A673 (cell line): ENCODE data around the gene KDM5A. TPM values are rescaled to one million over a fixed set of nuclear protein-coding genes. Genes with fewer than 3 reads are reported as not detected.
A peak's percentile ranks its signal among the peaks of the same experiment; 100 is the strongest.
"Not testable (repeated sequence)": the region's sequence is repeated elsewhere in the genome, so short reads cannot be mapped to it uniquely, and the experiment has no call there.

Experiments used
- Bru-seq: library from RNA; stranded (reverse); fragments of 400-500 nt; gene quantifications from one replicate; lab custom pipeline; 2021; lab: Mats Ljungman, UMichigan
- BruChase-seq, 2 experiments: library from RNA; stranded (reverse); fragments of 400-500 nt; gene quantifications; one replicate each; lab custom pipeline; 2021; lab: Mats Ljungman, UMichigan
- BruUV-seq: library from RNA; stranded (reverse); fragments of 400-500 nt; replicated peaks from 2 replicates; lab custom pipeline; 2021; lab: Mats Ljungman, UMichigan
- CTCF ChIA-PET: fragments of 300-600 bp; sonication (Branson Sonifier 250); formaldehyde crosslinking; loops from one replicate; lab custom pipeline; 2022; ENCODE audit warnings: antibody characterized with exemption; lab: Charles Lee
- POLR2A ChIA-PET: fragments of 300-600 bp; sonication (Branson Sonifier 250); formaldehyde crosslinking; loops from one replicate; lab custom pipeline; 2022; ENCODE audit warnings: antibody characterized with exemption; ENCODE audit not compliant: low non-redundant PET; lab: Charles Lee
- DNase-seq: peaks from one replicate; pipeline ENCODE4 v3.0.0-alpha.2; 2015; ENCODE audit warnings: low spot score
- H3K27ac ChIP-seq: fragments of 200-600 bp; sonication (generic); 2 replicates; pipeline ENCODE4 v1.5.1; 2016; ENCODE audit warnings: mixed run types, low read depth, mild to moderate bottlenecking, mixed read lengths, antibody characterized with exemption, low read length; ENCODE audit not compliant: poor library complexity, severe bottlenecking
- H3K27me3 ChIP-seq: fragments of 200-600 bp; sonication (generic); replicated peaks from 2 replicates; pipeline ENCODE4 v1.6.1; 2017; ENCODE audit warnings: mixed run types, low read depth, mild to moderate bottlenecking, mixed read lengths, antibody characterized with exemption, low read length; ENCODE audit not compliant: insufficient read depth, poor library complexity
- H3K36me3 ChIP-seq: fragments of 200-600 bp; sonication (generic); 2 replicates; pipeline ENCODE4 v1.6.1; 2016; ENCODE audit warnings: mixed run types, mild to moderate bottlenecking, mixed read lengths, antibody characterized with exemption, low read length; ENCODE audit not compliant: insufficient read depth, poor library complexity, severe bottlenecking
- H3K4me1 ChIP-seq: fragments of 200-600 bp; sonication (generic); 2 replicates; pipeline ENCODE4 v1.6.1; 2017; ENCODE audit warnings: mixed run types, mild to moderate bottlenecking, mixed read lengths, antibody characterized with exemption, low read length; ENCODE audit not compliant: insufficient read depth, poor library complexity, severe bottlenecking
- H3K4me3 ChIP-seq: fragments of 200-600 bp; sonication (generic); 2 replicates; pipeline ENCODE4 v1.5.1; 2016; ENCODE audit warnings: low read depth, mixed run types, mild to moderate bottlenecking, mixed read lengths, low read length; ENCODE audit not compliant: poor library complexity, severe bottlenecking
- H3K9me3 ChIP-seq: fragments of 200-600 bp; sonication (generic); 2 replicates; pipeline ENCODE4 v1.6.1; 2016; ENCODE audit warnings: mixed run types, low read depth, mild to moderate bottlenecking, mixed read lengths, antibody characterized with exemption, low read length; ENCODE audit not compliant: poor library complexity, severe bottlenecking
- CTCF ChIP-seq: fragments of 300-800, 200-600 bp; sonication (generic); conservative IDR thresholded peaks from 2 replicates; pipeline ENCODE4 v1.5.1; 2017; ENCODE audit warnings: low read depth, mild to moderate bottlenecking, antibody characterized with exemption, low read length, moderate library complexity, mixed read lengths
- EZH2 ChIP-seq: fragments of 200-600 bp; sonication (generic); IDR thresholded peaks from 2 replicates; pipeline ENCODE4 v1.6.1; 2017; ENCODE audit warnings: borderline replicate concordance, low read depth, mild to moderate bottlenecking, mixed read lengths, antibody characterized with exemption, low read length; ENCODE audit not compliant: poor library complexity, severe bottlenecking
- intact Hi-C: fragments of 100-400 bp; cut with micrococcal nuclease; formaldehyde crosslinking; loops from one replicate; pipeline ENCODE4 v1.10.0; 2022; ENCODE audit not compliant: unreplicated experiment
- long read RNA-seq: library from polyadenylated mRNA; stranded (forward); transcript quantifications from one replicate; pipeline ENCODE4 v2.0.0, GENCODE V29; 2022
- total RNA-seq: library from RNA; stranded (reverse); gene quantifications from 2 replicates; pipeline ENCODE4 v1.2.3, GENCODE V29; 2021

KDM5A gene
- total RNA-seq (68.8 and 73.3 TPM in 2 replicates), Bru-seq, nascent RNA (percentile 88 among the genes with signal in this experiment), BruChase-seq, experiment 1, labeled RNA remaining after a 2-hour chase (percentile 86 among the genes with signal in this experiment), BruChase-seq, experiment 2, labeled RNA remaining after a 6-hour chase (percentile 86 among the genes with signal in this experiment)
- long read RNA-seq, full-length matches to known transcripts, result 10 of 33 reads
- long read RNA-seq, partial matches to known transcripts, result 10 of 33 reads
- long read RNA-seq, other reads (novel, unspliced or antisense), result 13 of 33 reads

GRCh38 chr12:389142-390096, at the start of gene KDM5A:
Gene KDM5A, minus strand, starts transcription at chr12:389320. Its CDS starts 229 bp downstream, at chr12:389091.
- intact Hi-C loops, result no loop called here
- TF ChIP-seq EZH2 (no peak), CTCF (no peak)
- no TSS peak for BruUV-seq
- Histone ChIP-seq H3K4me3 (peak within 1 kb of the TSS; percentile 97), H3K27me3 (no peaks in the 10 kb centered on the region), H3K27ac (peak within 1 kb of the TSS; percentile 98), H3K9me3 (no peaks in the 10 kb centered on the region), H3K36me3 (peaks cover 14% of the 10 kb centered on the region), H3K4me1 (peaks cover 21% of the 10 kb centered on the region)
- DNase-seq, result peak; percentile 96
- ChIA-PET POLR2A (interaction anchor here (0.6 to 0.7 kb wide), 3 partner anchors 10 to 1188 kb away, joined by 4 to 5 read pairs (median 4); no protein-coding TSS in a partner anchor), CTCF (no interaction called here)

GRCh38 chr12:435737-436136, 46.6 kb upstream of the KDM5A start:
- DNase-seq, H3K9me3 ChIP-seq, H3K27me3 ChIP-seq, H3K27ac ChIP-seq, BruUV-seq, CTCF ChIA-PET, H3K4me3 ChIP-seq, H3K4me1 ChIP-seq, intact Hi-C loops, POLR2A ChIA-PET: not testable (repeated sequence)
- peaks cover 76% of the 10 kb centered on the region for H3K36me3 ChIP-seq

GRCh38 chr12:422526-422925, 33.4 kb upstream of the KDM5A start:
- no peak overlapping the region for H3K4me3 ChIP-seq
- intact Hi-C loops, result no loop called here
- H3K4me1 ChIP-seq, result no peaks in the 10 kb centered on the region
- ChIA-PET POLR2A (no interaction called here), CTCF (no interaction called here)
- no peak overlapping the region for H3K27ac ChIP-seq
- H3K9me3 ChIP-seq, result no peaks in the 10 kb centered on the region
- H3K36me3 ChIP-seq, result peaks cover 41% of the 10 kb centered on the region
- no TSS peak for BruUV-seq
- DNase-seq, result no peak
- TF ChIP-seq EZH2 (no peak), CTCF (no peak)
- H3K27me3 ChIP-seq, result no peaks in the 10 kb centered on the region
